Measurements from ENCODE around the gene PDF.

Gene PDF

GRCh38 chr16:69338557-69339288, 8.3 kb upstream of the PDF start:
- Histone ChIP-seq H3K36me3 (ENCODE audit: insufficient read depth, low read depth, low read length) (peaks cover 62% of the 10 kb centered on the region), H3K4me1 (ENCODE audit: insufficient read depth, low read length) (peaks cover 6% of the 10 kb centered on the region; the same call in 1 of the 2 replicates), H3K4me3 (ENCODE audit: low read length) (peak overlapping the region; percentile 83), H3K27me3 (ENCODE audit: insufficient read depth, low read length) (no peaks in the 10 kb centered on the region), H3K27ac (ENCODE audit: low read length) (peak overlapping the region; percentile 89), H3K9ac (ENCODE audit: low read depth, low read length) (peak overlapping the region; percentile 88), H3K9me3 (ENCODE audit: insufficient read depth, low read depth, low read length) (no peaks in the 10 kb centered on the region)

GRCh38 chr16:69334696-69335095, 4.3 kb upstream of the PDF start:
- H3K4me1 ChIP-seq (ENCODE audit: insufficient read depth, low read length): no peaks in the 10 kb centered on the region
- peaks cover 51% of the 10 kb centered on the region for H3K36me3 ChIP-seq (ENCODE audit: insufficient read depth, low read depth, low read length)

GRCh38 chr16:69329369-69330285, 761 bp downstream of the PDF start:
- Histone ChIP-seq H3K4me1 (ENCODE audit: insufficient read depth, low read length) (peaks cover 6% of the 10 kb centered on the region; the same call in 1 of the 2 replicates), H3K36me3 (ENCODE audit: insufficient read depth, low read depth, low read length) (peaks cover 70% of the 10 kb centered on the region)

More at GRCh38 chr16:69334696-69335095, 4.3 kb upstream of the PDF start:
- H3K9me3 ChIP-seq (ENCODE audit: insufficient read depth, low read depth, low read length): no peaks in the 10 kb centered on the region
- H3K9ac ChIP-seq (ENCODE audit: low read depth, low read length): no peak overlapping the region
- H3K4me3 ChIP-seq (ENCODE audit: low read length): no peak overlapping the region
- H3K27me3 ChIP-seq (ENCODE audit: insufficient read depth, low read length): no peaks in the 10 kb centered on the region
- H3K27ac ChIP-seq (ENCODE audit: low read length): no peak overlapping the region

GRCh38 chr16:69328854-69329316, 1.5 kb downstream of the PDF start:
- Histone ChIP-seq H3K27ac (ENCODE audit: low read length) (no peak overlapping the region), H3K4me1 (ENCODE audit: insufficient read depth, low read length) (peaks cover 6% of the 10 kb centered on the region; the same call in 1 of the 2 replicates), H3K9ac (ENCODE audit: low read depth, low read length) (peak overlapping the region; percentile 76; the same call in 1 of the 2 replicates), H3K4me3 (ENCODE audit: low read length) (peak overlapping the region; percentile 75), H3K36me3 (ENCODE audit: insufficient read depth, low read depth, low read length) (peaks cover 70% of the 10 kb centered on the region), H3K27me3 (ENCODE audit: insufficient read depth, low read length) (no peaks in the 10 kb centered on the region), H3K9me3 (ENCODE audit: insufficient read depth, low read depth, low read length) (no peaks in the 10 kb centered on the region)

More at GRCh38 chr16:69329369-69330285, 761 bp downstream of the PDF start:
- Histone ChIP-seq H3K4me3 (ENCODE audit: low read length) (peak overlapping the region; percentile 75), H3K9ac (ENCODE audit: low read depth, low read length) (peak overlapping the region; percentile 76), H3K27ac (ENCODE audit: low read length) (no peak overlapping the region), H3K27me3 (ENCODE audit: insufficient read depth, low read length) (no peaks in the 10 kb centered on the region), H3K9me3 (ENCODE audit: insufficient read depth, low read depth, low read length) (no peaks in the 10 kb centered on the region)

GRCh38 chr16:69327585-69328310, 2.6 kb downstream of the PDF start:
- H3K9me3 ChIP-seq (ENCODE audit: insufficient read depth, low read depth, low read length): no peaks in the 10 kb centered on the region
- no peaks in the 10 kb centered on the region for H3K27me3 ChIP-seq (ENCODE audit: insufficient read depth, low read length)
- H3K9ac ChIP-seq (ENCODE audit: low read depth, low read length): no peak overlapping the region
- peaks cover 68% of the 10 kb centered on the region for H3K36me3 ChIP-seq (ENCODE audit: insufficient read depth, low read depth, low read length)
- peak overlapping the region; percentile 75; the same call in 1 of the 2 replicates for H3K4me3 ChIP-seq (ENCODE audit: low read length)
- peaks cover 6% of the 10 kb centered on the region; the same call in 1 of the 2 replicates for H3K4me1 ChIP-seq (ENCODE audit: insufficient read depth, low read length)
- H3K27ac ChIP-seq (ENCODE audit: low read length): no peak overlapping the region

- Histone ChIP-seq H3K9ac (ENCODE audit: low read depth, low read length) (no peak overlapping the region), H3K9me3 (ENCODE audit: insufficient read depth, low read depth, low read length) (no peaks in the 10 kb centered on the region), H3K27ac (ENCODE audit: low read length) (no peak overlapping the region), H3K36me3 (ENCODE audit: insufficient read depth, low read depth, low read length) (peaks cover 71% of the 10 kb centered on the region), H3K4me1 (ENCODE audit: insufficient read depth, low read length) (peaks cover 6% of the 10 kb centered on the region; the same call in 1 of the 2 replicates), H3K27me3 (ENCODE audit: insufficient read depth, low read length) (no peaks in the 10 kb centered on the region), H3K4me3 (ENCODE audit: low read length) (no peak overlapping the region)
Measured at GRCh38 chr16:69326172-69326873, 4.1 kb downstream of the PDF start.

- no peak overlapping the region for H3K4me3 ChIP-seq (ENCODE audit: low read length)
- no peaks in the 10 kb centered on the region for H3K9me3 ChIP-seq (ENCODE audit: insufficient read depth, low read depth, low read length)
- peaks cover 6% of the 10 kb centered on the region; the same call in 1 of the 2 replicates for H3K4me1 ChIP-seq (ENCODE audit: insufficient read depth, low read length)
- H3K9ac ChIP-seq (ENCODE audit: low read depth, low read length): no peak overlapping the region
- no peak overlapping the region for H3K27ac ChIP-seq (ENCODE audit: low read length)
- H3K27me3 ChIP-seq (ENCODE audit: insufficient read depth, low read length): no peaks in the 10 kb centered on the region
- peaks cover 77% of the 10 kb centered on the region for H3K36me3 ChIP-seq (ENCODE audit: insufficient read depth, low read depth, low read length)
Measured at GRCh38 chr16:69325784-69326171, 4.6 kb downstream of the PDF start.

GRCh38 chr16:69324585-69325253, 5.7 kb downstream of the PDF start:
- H3K27ac ChIP-seq (ENCODE audit: low read length): no peak overlapping the region
- H3K9ac ChIP-seq (ENCODE audit: low read depth, low read length): no peak overlapping the region
- H3K9me3 ChIP-seq (ENCODE audit: insufficient read depth, low read depth, low read length): no peaks in the 10 kb centered on the region
- H3K36me3 ChIP-seq (ENCODE audit: insufficient read depth, low read depth, low read length): peaks cover 87% of the 10 kb centered on the region
- H3K27me3 ChIP-seq (ENCODE audit: insufficient read depth, low read length): no peaks in the 10 kb centered on the region
- no peak overlapping the region for H3K4me3 ChIP-seq (ENCODE audit: low read length)
- peaks cover 6% of the 10 kb centered on the region; the same call in 1 of the 2 replicates for H3K4me1 ChIP-seq (ENCODE audit: insufficient read depth, low read length)

- no peaks in the 10 kb centered on the region for H3K9me3 ChIP-seq (ENCODE audit: insufficient read depth, low read depth, low read length)
- H3K4me1 ChIP-seq (ENCODE audit: insufficient read depth, low read length): peaks cover 6% of the 10 kb centered on the region; the same call in 1 of the 2 replicates
- H3K4me3 ChIP-seq (ENCODE audit: low read length): no peak overlapping the region
- no peak overlapping the region for H3K9ac ChIP-seq (ENCODE audit: low read depth, low read length)
- H3K27me3 ChIP-seq (ENCODE audit: insufficient read depth, low read length): no peaks in the 10 kb centered on the region
- peaks cover 94% of the 10 kb centered on the region for H3K36me3 ChIP-seq (ENCODE audit: insufficient read depth, low read depth, low read length)
- H3K27ac ChIP-seq (ENCODE audit: low read length): no peak overlapping the region
Measured at GRCh38 chr16:69324013-69324531, 6.3 kb downstream of the PDF start.

GRCh38 chr16:69323415-69323814, 7.0 kb downstream of the PDF start:
- peaks cover 2% of the 10 kb centered on the region; the same call in 1 of the 2 replicates for H3K4me1 ChIP-seq (ENCODE audit: insufficient read depth, low read length)
- H3K36me3 ChIP-seq (ENCODE audit: insufficient read depth, low read depth, low read length): peaks cover 94% of the 10 kb centered on the region
- no peaks in the 10 kb centered on the region for H3K9me3 ChIP-seq (ENCODE audit: insufficient read depth, low read depth, low read length)

More at GRCh38 chr16:69323415-69323814, 7.0 kb downstream of the PDF start:
- Histone ChIP-seq H3K4me3 (ENCODE audit: low read length) (no peak overlapping the region), H3K9ac (ENCODE audit: low read depth, low read length) (no peak overlapping the region), H3K27ac (ENCODE audit: low read length) (no peak overlapping the region), H3K27me3 (ENCODE audit: insufficient read depth, low read length) (no peaks in the 10 kb centered on the region)
